HepG2 (cell line): ENCODE data around the gene CTXN1. TPM values are rescaled to one million over a fixed set of nuclear protein-coding genes. Genes with fewer than 3 reads are reported as not detected.
A peak's percentile ranks its signal among the peaks of the same experiment; 100 is the strongest.

Source experiments
- CHD4 ChIP-seq: fragments of 200-600 bp; sonication (generic); IDR thresholded peaks from 2 replicates; pipeline ENCODE4 v1.7.0; 2017; ENCODE audit warnings: mild to moderate bottlenecking, low read length, borderline replicate concordance
- FOXA1 ChIP-seq, 2 experiments: fragments of 450-650 bp in 1 of 2; sonication (generic) in 1 of 2; formaldehyde crosslinking in 1 of 2; IDR thresholded peaks; 2 replicates each; pipeline versions ENCODE4 v1.4.0 to v1.6.1; 2016 to 2020; ENCODE audit warnings: missing genetic modification reagents in 1 of 2
- GTF2F1 ChIP-seq: fragments of 150-350 bp; IDR thresholded peaks from 2 replicates; pipeline ENCODE4 v1.6.1; 2014; ENCODE audit warnings: low read length
- KDM4B ChIP-seq: sonication (generic); formaldehyde crosslinking; IDR thresholded peaks from 2 replicates; pipeline ENCODE4 v1.4.0; 2020; ENCODE audit warnings: missing genetic modification reagents
- NKX3-1 ChIP-seq: sonication (generic); formaldehyde crosslinking; IDR thresholded peaks from 2 replicates; pipeline ENCODE4 v1.5.0; 2020; ENCODE audit warnings: missing genetic modification reagents
- POLR2G ChIP-seq: fragments of 200-400 bp; formaldehyde crosslinking; IDR thresholded peaks from 2 replicates; pipeline ENCODE4 v1.6.1; 2018; ENCODE audit warnings: mild to moderate bottlenecking, low read depth, low read length, moderate library complexity
- RFX1 ChIP-seq: fragments of 450-650 bp; IDR thresholded peaks from 2 replicates; pipeline ENCODE4 v1.6.1; 2017
- ZBTB20 ChIP-seq: sonication (generic); formaldehyde crosslinking; IDR thresholded peaks from 2 replicates; pipeline ENCODE4 v1.8.1; 2023; ENCODE audit warnings: missing genetic modification reagents, low read depth, mild to moderate bottlenecking, borderline replicate concordance
- ZBTB7A ChIP-seq: sonication (generic); formaldehyde crosslinking; IDR thresholded peaks from 2 replicates; pipeline ENCODE4 v1.8.0; 2022; ENCODE audit warnings: mild to moderate bottlenecking, missing genetic modification reagents
- ZKSCAN1 ChIP-seq: fragments of 150-350 bp; IDR thresholded peaks from 2 replicates; pipeline ENCODE4 v1.6.1; 2014; ENCODE audit warnings: low read length
- ZNF367 ChIP-seq: sonication (generic); formaldehyde crosslinking; IDR thresholded peaks from 2 replicates; pipeline ENCODE4 v1.4.0; 2020; ENCODE audit warnings: missing genetic modification reagents, borderline replicate concordance
- ZNF570 ChIP-seq: sonication (generic); formaldehyde crosslinking; IDR thresholded peaks from 2 replicates; pipeline ENCODE4 v1.4.0; 2020; ENCODE audit warnings: mild to moderate bottlenecking, missing genetic modification reagents, borderline replicate concordance
- ZNF746 ChIP-seq: sonication (generic); formaldehyde crosslinking; IDR thresholded peaks from 2 replicates; pipeline ENCODE4 v1.8.0; 2022; ENCODE audit warnings: mild to moderate bottlenecking, missing genetic modification reagents
- ZNF816 ChIP-seq: sonication (generic); formaldehyde crosslinking; IDR thresholded peaks from 2 replicates; pipeline ENCODE4 v1.8.0; 2022; ENCODE audit warnings: missing genetic modification reagents, mild to moderate bottlenecking, borderline replicate concordance
- ZNF891 ChIP-seq: sonication (generic); formaldehyde crosslinking; IDR thresholded peaks from 2 replicates; pipeline ENCODE4 v1.5.0; 2020; ENCODE audit warnings: mild to moderate bottlenecking, missing genetic modification reagents
- polyA plus RNA-seq, 8 experiments: library from polyadenylated mRNA; depleted of rRNA in 3 of 8; stranded (reverse) in 7 of 8; unstranded in 1 of 8; fragments of >200 nt; fragmentation: Illumina TruSeq in 4 of 8; extraction: Trizol in 4 of 8; gene quantifications; 2 replicates each; pipeline versions ENCODE4 v1.2.1 to v1.2.3, GENCODE V29; 2011 to 2016; ENCODE audit warnings: low read depth in 4 of 8, missing spikeins in 1 of 8, mixed read lengths in 1 of 8; ENCODE audit not compliant: insufficient read depth in 1 of 8
- total RNA-seq, 5 experiments: library from RNA; depleted of rRNA; stranded (reverse); fragments of >200 nt; fragmentation: Illumina TruSeq; extraction: Trizol; gene quantifications; 2 replicates each; pipeline ENCODE4 v1.2.3, GENCODE V29; 2016; ENCODE audit warnings: low read depth in 1 of 5
- TF ChIP-seq, protein P1 (sequence below): sonication (generic); formaldehyde crosslinking; IDR thresholded peaks from 2 replicates; pipeline ENCODE4 v1.5.1; 2020; ENCODE audit warnings: mild to moderate bottlenecking, missing genetic modification reagents
- TF ChIP-seq, protein P2 (sequence below): IDR thresholded peaks from 2 replicates; pipeline ENCODE4 v1.6.1; 2016; ENCODE audit warnings: missing biosample characterization, missing genetic modification reagents, low read depth
- TF ChIP-seq, protein P3 (sequence below): sonication (generic); formaldehyde crosslinking; IDR thresholded peaks from 2 replicates; pipeline ENCODE4 v1.4.0; 2020; ENCODE audit warnings: missing genetic modification reagents
- TF ChIP-seq, protein P4 (sequence below): fragments of 450-650 bp; IDR thresholded peaks from 2 replicates; pipeline ENCODE4 v1.6.1; 2017; ENCODE audit warnings: mild to moderate bottlenecking
- TF ChIP-seq, protein P5 (sequence below): sonication (generic); formaldehyde crosslinking; IDR thresholded peaks from 2 replicates; pipeline ENCODE4 v1.8.1; 2023; ENCODE audit warnings: mild to moderate bottlenecking, moderate library complexity, missing genetic modification reagents

CTXN1 gene
- total and polyA plus RNA-seq, 2 of the 13 experiments (the other 11 are each of a cell fraction or from before 2014, with no cell fraction given): 0.11 TPM; not detected in 1

- TF ChIP-seq, protein P1, sequence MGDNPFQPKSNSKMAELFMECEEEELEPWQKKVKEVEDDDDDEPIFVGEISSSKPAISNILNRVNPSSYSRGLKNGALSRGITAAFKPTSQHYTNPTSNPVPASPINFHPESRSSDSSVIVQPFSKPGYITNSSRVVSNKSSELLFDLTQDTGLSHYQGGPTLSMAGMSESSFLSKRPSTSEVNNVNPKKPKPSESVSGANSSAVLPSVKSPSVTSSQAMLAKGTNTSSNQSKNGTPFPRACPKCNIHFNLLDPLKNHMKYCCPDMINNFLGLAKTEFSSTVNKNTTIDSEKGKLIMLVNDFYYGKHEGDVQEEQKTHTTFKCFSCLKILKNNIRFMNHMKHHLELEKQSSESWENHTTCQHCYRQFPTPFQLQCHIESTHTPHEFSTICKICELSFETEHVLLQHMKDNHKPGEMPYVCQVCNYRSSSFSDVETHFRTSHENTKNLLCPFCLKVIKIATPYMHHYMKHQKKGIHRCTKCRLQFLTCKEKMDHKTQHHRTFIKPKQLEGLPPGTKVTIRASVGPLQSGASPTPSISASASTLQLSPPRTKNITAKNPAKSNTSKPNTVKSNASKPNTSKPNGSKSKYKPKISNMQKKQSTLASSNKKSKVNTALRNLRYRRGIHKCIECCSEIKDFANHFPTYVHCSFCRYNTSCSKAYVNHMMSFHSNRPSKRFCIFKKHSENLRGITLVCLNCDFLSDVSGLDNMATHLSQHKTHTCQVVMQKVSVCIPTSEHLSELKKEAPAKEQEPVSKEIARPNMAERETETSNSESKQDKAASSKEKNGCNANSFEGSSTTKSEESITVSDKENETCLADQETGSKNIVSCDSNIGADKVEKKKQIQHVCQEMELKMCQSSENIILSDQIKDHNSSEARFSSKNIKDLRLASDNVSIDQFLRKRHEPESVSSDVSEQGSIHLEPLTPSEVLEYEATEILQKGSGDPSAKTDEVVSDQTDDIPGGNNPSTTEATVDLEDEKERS (CRISPR knock-in tag): peak; percentile 80; the same call in 1 of the 2 replicates
- TF ChIP-seq, protein P2, sequence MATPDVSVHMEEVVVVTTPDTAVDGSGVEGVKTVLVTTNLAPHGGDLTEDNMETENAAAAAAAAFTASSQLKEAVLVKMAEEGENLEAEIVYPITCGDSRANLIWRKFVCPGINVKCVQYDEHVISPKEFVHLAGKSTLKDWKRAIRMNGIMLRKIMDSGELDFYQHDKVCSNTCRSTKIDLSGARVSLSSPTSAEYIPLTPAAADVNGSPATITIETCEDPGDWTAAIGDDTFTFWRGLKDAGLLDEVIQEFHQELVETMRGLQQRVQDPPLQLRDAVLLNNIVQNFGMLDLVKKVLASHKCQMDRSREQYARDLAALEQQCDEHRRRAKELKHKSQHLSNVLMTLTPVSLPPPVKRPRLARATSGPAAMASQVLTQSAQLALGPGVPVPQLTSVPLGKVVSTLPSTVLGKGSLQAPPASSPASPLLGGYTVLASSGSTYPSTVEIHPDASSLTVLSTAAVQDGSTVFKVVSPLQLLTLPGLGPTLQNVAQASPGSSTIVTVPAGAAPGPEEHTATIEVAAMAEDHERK (CRISPR knock-in tag): peak; percentile 17; the same call in 1 of the 2 replicates
- no peak for TF ChIP-seq FOXA1 (IDR thresholded peaks at IDR 0.05)
- TF ChIP-seq FOXA1 (CRISPR knock-in tag; IDR thresholded peaks at IDR 0.05): no peak
- TF ChIP-seq ZBTB7A: no peak
- no peak for TF ChIP-seq NKX3-1
- TF ChIP-seq POLR2G: peak; percentile 97
- peak; percentile 30 for TF ChIP-seq ZNF891 (CRISPR knock-in tag)
- TF ChIP-seq CHD4: peak; percentile 61; the same call in 1 of the 2 replicates
- peak; percentile 71; the same call in 1 of the 2 replicates for TF ChIP-seq ZNF746
- no peak; the same call in 1 of the 2 replicates for TF ChIP-seq GTF2F1
- no peak for TF ChIP-seq KDM4B
- TF ChIP-seq ZNF570: no peak
- TF ChIP-seq ZKSCAN1: no peak
- peak; percentile 92 for TF ChIP-seq ZNF816
- peak; percentile 51; the same call in 1 of the 2 replicates for TF ChIP-seq ZBTB20 (CRISPR knock-in tag)
- TF ChIP-seq RFX1: no peak
- TF ChIP-seq, protein P3, sequence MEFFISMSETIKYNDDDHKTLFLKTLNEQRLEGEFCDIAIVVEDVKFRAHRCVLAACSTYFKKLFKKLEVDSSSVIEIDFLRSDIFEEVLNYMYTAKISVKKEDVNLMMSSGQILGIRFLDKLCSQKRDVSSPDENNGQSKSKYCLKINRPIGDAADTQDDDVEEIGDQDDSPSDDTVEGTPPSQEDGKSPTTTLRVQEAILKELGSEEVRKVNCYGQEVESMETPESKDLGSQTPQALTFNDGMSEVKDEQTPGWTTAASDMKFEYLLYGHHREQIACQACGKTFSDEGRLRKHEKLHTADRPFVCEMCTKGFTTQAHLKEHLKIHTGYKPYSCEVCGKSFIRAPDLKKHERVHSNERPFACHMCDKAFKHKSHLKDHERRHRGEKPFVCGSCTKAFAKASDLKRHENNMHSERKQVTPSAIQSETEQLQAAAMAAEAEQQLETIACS (CRISPR knock-in tag): no peak
- TF ChIP-seq, protein P4, sequence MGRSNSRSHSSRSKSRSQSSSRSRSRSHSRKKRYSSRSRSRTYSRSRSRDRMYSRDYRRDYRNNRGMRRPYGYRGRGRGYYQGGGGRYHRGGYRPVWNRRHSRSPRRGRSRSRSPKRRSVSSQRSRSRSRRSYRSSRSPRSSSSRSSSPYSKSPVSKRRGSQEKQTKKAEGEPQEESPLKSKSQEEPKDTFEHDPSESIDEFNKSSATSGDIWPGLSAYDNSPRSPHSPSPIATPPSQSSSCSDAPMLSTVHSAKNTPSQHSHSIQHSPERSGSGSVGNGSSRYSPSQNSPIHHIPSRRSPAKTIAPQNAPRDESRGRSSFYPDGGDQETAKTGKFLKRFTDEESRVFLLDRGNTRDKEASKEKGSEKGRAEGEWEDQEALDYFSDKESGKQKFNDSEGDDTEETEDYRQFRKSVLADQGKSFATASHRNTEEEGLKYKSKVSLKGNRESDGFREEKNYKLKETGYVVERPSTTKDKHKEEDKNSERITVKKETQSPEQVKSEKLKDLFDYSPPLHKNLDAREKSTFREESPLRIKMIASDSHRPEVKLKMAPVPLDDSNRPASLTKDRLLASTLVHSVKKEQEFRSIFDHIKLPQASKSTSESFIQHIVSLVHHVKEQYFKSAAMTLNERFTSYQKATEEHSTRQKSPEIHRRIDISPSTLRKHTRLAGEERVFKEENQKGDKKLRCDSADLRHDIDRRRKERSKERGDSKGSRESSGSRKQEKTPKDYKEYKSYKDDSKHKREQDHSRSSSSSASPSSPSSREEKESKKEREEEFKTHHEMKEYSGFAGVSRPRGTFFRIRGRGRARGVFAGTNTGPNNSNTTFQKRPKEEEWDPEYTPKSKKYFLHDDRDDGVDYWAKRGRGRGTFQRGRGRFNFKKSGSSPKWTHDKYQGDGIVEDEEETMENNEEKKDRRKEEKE: no peak
- TF ChIP-seq ZNF367 (CRISPR knock-in tag): 0 out of 2 replicates have a peak, but pooled peaks have one; percentile 17
- TF ChIP-seq, protein P5, sequence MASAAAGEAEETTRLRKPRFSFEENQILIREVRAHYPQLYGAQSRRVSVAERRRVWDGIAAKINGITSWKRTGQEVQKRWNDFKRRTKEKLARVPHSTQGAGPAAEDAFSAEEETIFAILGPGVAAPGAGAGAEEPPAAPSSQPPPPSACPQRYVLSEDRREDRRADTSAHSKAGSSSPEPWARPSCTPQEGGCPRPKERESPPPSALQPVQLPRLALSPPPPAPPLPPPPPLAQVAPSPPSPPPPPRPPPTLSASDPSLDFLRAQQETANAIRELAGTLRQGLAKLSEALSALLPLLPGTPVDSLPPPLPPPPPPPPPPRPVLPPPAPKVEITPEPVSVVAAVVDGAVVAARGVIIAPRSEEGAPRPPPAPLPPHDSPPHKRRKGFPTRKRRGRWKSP (CRISPR knock-in tag): peak; percentile 87
Measured at GRCh38 chr19:7943444-7944176, 17.7 kb upstream of the CTXN1 start, which contains the start of gene TIMM44 (continued).
